Common myeloid progenitor, CD34-positive (primary cell): ENCODE results near the gene SDK1.

Source experiments
- CTCF ChIA-PET: fragments of 350-600 bp; sonication (Branson Sonifier 250); formaldehyde crosslinking; loops from one replicate; lab custom pipeline; 2021; ENCODE audit warnings: antibody characterized with exemption; lab: Charles Lee
- POLR2A ChIA-PET: fragments of 350-600 bp; sonication (Branson Sonifier 250); formaldehyde crosslinking; loops from one replicate; lab custom pipeline; 2021; ENCODE audit warnings: antibody characterized with exemption; lab: Charles Lee
- DNase-seq, 3 donors: peaks; one replicate each; pipeline versions ENCODE4 v3.0.0 to v3.0.0-alpha.2; 2013
- H3K27ac ChIP-seq, 2 experiments: 1 replicate in 1 of 2; 2 replicates in 1 of 2; pipeline ENCODE4 v1.7.0; 2013; ENCODE audit warnings: inconsistent platforms in 2 of 2, low read length in 2 of 2, mild to moderate bottlenecking in 2 of 2, low read depth in 1 of 2, moderate library complexity in 1 of 2; ENCODE audit not compliant: severe bottlenecking in 2 of 2, insufficient read depth in 1 of 2, poor library complexity in 1 of 2
- H3K27me3 ChIP-seq, 5 experiments: replicated peaks in 2 of 5; 1 replicate in 3 of 5; 2 replicates in 2 of 5; pipeline versions ENCODE4 v1.6.1 to v1.7.0; 2013; ENCODE audit warnings: low read length in 4 of 5, mild to moderate bottlenecking in 2 of 5, moderate library complexity in 2 of 5, inconsistent platforms in 1 of 5; ENCODE audit not compliant: insufficient read depth in 5 of 5, control insufficient read depth in 4 of 5
- H3K36me3 ChIP-seq, 4 experiments: 1 replicate in 2 of 4; 2 replicates in 2 of 4; pipeline versions ENCODE4 v1.6.1 to v1.7.0; 2013; ENCODE audit warnings: low read length in 3 of 4, control low read depth in 1 of 4, mild to moderate bottlenecking in 1 of 4; ENCODE audit not compliant: control insufficient read depth in 4 of 4, insufficient read depth in 4 of 4
- H3K4me1 ChIP-seq, 4 experiments: 1 replicate in 3 of 4; 2 replicates in 1 of 4; pipeline versions ENCODE4 v1.6.1 to v1.7.1; 2013; ENCODE audit warnings: low read length in 3 of 4, mild to moderate bottlenecking in 3 of 4, control low read depth in 1 of 4, inconsistent platforms in 1 of 4, moderate library complexity in 1 of 4; ENCODE audit not compliant: control insufficient read depth in 4 of 4, insufficient read depth in 4 of 4; ENCODE audit errors: control extremely low read depth in 1 of 4
- H3K4me3 ChIP-seq, 7 experiments: 1 replicate in 4 of 7; 2 replicates in 3 of 7; pipeline versions ENCODE4 v1.5.1 to v1.7.0; 2013; ENCODE audit warnings: mild to moderate bottlenecking in 7 of 7, low read length in 6 of 7, moderate library complexity in 6 of 7, inconsistent platforms in 2 of 7, low read depth in 2 of 7, control low read depth in 1 of 7; ENCODE audit not compliant: insufficient read depth in 4 of 7, control insufficient read depth in 1 of 7; ENCODE audit errors: extremely low read depth in 1 of 7
- H3K9me3 ChIP-seq, 5 experiments: 1 replicate in 4 of 5; 2 replicates in 1 of 5; pipeline versions ENCODE4 v1.6.1 to v1.7.1; 2013; ENCODE audit warnings: low read length in 4 of 5, mild to moderate bottlenecking in 2 of 5, inconsistent platforms in 1 of 5, low read depth in 1 of 5, moderate library complexity in 1 of 5; ENCODE audit not compliant: control insufficient read depth in 4 of 5, insufficient read depth in 2 of 5; ENCODE audit errors: control extremely low read depth in 1 of 5
- WGBS: methylation state at CpG from one replicate; pipeline ENCODE4 v1.1.5; 2013; ENCODE audit not compliant: insufficient coverage; 5-methylcytosine and 5-hydroxymethylcytosine counted together

Gene SDK1

DNA sequence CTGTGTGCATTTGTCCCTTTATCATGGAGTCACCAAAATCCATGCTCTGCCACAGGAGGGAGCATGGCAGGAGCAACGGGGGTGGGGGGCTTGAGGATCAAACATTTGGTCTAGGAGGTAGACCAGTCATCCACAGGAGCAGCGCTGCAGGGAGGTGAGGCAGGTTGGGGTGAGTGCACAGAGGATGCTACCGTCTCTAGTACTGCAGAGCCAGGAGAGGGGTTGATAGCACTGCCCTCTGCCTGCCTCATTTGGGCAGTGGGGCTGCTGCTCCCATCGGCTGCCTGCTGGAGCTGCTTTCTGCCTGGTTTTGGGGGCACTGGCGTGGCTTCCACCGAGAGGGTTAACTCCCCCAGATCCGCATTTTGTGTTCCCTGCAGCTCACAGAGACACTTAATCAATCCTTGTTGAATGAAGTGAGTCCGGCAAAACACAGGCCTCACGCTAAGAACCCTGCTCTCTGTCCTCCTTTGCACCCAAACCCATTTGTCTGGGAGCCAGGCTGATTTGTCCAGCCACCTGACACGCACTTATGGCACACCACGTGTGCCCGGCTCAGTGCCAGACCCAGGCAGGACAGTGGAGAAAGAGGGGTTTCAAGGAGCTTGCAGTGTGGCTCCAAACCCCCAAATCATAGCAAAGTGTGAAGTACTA, 854.0 kb downstream of the SDK1 start:
- POLR2A ChIA-PET = no interaction called here
- CTCF ChIA-PET = no interaction called here
- no peaks in the 10 kb centered on the region for H3K4me1 ChIP-seq
- H3K27ac ChIP-seq = no peak overlapping the region
- no peak for DNase-seq
- H3K4me3 ChIP-seq = no peak overlapping the region
- peaks cover 0 to 2% (median 0%) of the 10 kb centered on the region in 5 experiments for H3K27me3 ChIP-seq
- WGBS = 95% methylated on average over 12 of the region's 12 CpGs
- no peaks in the 10 kb centered on the region for H3K36me3 ChIP-seq
- no peaks in the 10 kb centered on the region for H3K9me3 ChIP-seq

DNA sequence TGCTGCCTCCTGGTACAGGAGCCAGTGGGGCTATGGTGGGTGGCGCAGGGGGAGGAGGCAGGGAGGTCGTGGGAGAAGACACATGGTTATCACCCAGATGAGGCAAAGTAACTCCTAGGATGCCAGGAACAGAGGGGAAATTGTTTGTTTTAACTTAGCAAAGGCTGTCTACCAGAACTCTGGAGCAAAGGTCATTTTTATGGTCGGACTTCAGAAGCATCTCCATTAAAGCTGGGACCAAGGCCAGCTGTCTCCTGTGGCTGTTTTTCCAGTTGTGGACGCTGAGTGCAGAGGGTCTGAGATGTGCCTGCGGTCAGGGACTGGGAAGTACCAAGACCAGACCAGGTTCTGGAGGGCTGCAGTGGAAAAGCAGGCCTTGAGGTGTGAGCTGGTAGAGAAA, 855.1 kb downstream of the SDK1 start:
- DNase-seq = no peak
- WGBS = 99% methylated on average over 5 of the region's 5 CpGs
- Histone ChIP-seq H3K4me3 (no peak overlapping the region), H3K27me3 (peaks cover 0 to 4% (median 0%) of the 10 kb centered on the region in 5 experiments), H3K9me3 (peaks cover 0 to 2% (median 0%) of the 10 kb centered on the region in 5 experiments), H3K36me3 (no peaks in the 10 kb centered on the region), H3K4me1 (no peaks in the 10 kb centered on the region), H3K27ac (no peak overlapping the region)
- POLR2A ChIA-PET = no interaction called here
- CTCF ChIA-PET = no interaction called here

DNA sequence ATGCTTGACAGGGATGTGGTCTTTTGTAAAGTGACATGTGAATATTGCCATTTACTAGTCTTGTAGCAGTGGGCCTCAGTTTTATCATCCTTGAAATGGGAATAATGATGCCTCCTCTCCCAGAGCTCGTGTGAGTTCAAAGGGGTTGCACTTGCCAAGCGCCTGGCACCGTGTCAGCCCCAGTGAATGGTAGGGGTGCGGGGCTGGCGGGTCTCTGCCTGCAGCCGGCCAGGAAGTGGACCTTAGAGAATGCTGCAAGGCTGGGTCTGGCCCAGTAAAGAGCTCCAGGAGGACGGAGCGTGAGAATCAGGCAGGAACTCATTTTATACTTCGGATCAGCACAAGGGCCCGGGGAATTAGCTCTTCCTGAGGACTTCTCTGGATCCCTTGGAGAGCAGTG, 856.6 kb downstream of the SDK1 start:
- ChIA-PET POLR2A (no interaction called here), CTCF (no interaction called here)
- no peaks in the 10 kb centered on the region for H3K4me1 ChIP-seq
- no peaks in the 10 kb centered on the region for H3K36me3 ChIP-seq
- 97% methylated on average over 10 of the region's 10 CpGs for WGBS
- no peak overlapping the region for H3K4me3 ChIP-seq
- H3K9me3 ChIP-seq = peaks cover 0 to 2% (median 0%) of the 10 kb centered on the region in 5 experiments
- peaks cover 0 to 4% (median 0%) of the 10 kb centered on the region in 5 experiments for H3K27me3 ChIP-seq
- no peak for DNase-seq
- no peak overlapping the region for H3K27ac ChIP-seq

DNA sequence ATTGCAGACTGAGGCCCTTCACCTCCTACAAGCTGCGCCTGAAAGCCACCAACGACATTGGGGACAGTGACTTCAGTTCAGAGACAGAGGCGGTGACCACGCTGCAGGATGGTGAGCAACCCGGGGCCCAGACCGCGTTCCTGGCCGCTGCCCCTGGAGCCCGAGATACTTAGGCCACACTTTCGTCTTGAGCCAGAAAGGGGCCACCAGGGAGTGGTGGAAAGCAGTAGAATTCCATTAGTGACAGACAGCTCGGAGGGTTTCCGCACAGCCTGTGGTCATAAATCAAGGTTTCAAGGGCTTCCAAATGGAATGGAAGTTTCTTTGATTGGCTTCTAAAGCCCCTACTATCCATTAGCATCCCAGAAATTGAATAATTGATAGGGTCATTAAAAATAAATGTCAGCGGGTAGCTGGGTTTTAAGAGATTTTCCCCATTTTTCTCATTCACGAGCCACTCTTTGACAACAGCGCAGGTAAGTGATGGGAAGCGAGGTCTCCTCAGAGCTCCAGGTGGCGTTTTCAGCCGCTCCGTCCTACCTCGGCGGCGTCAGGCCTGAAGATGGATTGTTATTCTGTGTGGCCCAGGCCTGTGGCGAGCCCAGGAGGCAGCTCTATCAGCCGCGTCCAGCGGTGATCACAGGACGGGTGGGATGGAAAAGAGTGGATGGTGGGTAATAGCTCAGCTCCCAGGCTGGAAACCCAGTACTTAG, 857.5 kb downstream of the SDK1 start:
- Histone ChIP-seq H3K27me3 (peaks cover 0 to 2% (median 0%) of the 10 kb centered on the region in 5 experiments), H3K9me3 (peaks cover 0 to 2% (median 0%) of the 10 kb centered on the region in 5 experiments), H3K27ac (no peak overlapping the region), H3K4me3 (no peak overlapping the region), H3K36me3 (no peaks in the 10 kb centered on the region), H3K4me1 (no peaks in the 10 kb centered on the region)
- no peak for DNase-seq
- ChIA-PET CTCF (interaction anchor here (1.1 kb wide), 1 partner anchor 13 kb away, joined by 3 read pairs; no protein-coding TSS in a partner anchor), POLR2A (no interaction called here)
- WGBS = over 99% methylated on average over 24 of the region's 27 CpGs

DNA sequence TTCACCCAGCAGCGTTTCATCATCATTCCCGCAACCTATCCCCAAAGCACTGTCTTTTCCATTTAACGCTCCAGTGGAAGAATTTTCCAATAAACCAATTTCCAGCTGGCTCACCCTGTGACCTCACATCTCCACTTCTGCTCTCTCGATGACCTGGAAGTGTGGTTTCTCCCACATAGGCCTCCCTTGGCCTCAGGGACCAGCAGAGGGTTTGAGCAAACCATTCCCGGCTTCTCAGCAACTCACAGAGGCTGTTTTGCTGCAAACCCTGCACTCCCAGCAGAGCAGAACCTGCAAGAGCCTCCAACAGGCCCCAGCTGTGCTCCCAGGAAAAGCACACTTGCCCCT, 858.1 kb downstream of the SDK1 start:
- Histone ChIP-seq H3K27me3 (peaks cover 0 to 2% (median 0%) of the 10 kb centered on the region in 5 experiments), H3K9me3 (peaks cover 0 to 2% (median 0%) of the 10 kb centered on the region in 5 experiments), H3K36me3 (no peaks in the 10 kb centered on the region), H3K4me3 (no peak overlapping the region), H3K27ac (no peak overlapping the region), H3K4me1 (no peaks in the 10 kb centered on the region)
- ChIA-PET CTCF (interaction anchor here (1.1 kb wide), 1 partner anchor 13 kb away, joined by 3 read pairs; no protein-coding TSS in a partner anchor), POLR2A (no interaction called here)
- DNase-seq = no peak
- WGBS = 100% methylated on average over 3 of the region's 5 CpGs

DNA sequence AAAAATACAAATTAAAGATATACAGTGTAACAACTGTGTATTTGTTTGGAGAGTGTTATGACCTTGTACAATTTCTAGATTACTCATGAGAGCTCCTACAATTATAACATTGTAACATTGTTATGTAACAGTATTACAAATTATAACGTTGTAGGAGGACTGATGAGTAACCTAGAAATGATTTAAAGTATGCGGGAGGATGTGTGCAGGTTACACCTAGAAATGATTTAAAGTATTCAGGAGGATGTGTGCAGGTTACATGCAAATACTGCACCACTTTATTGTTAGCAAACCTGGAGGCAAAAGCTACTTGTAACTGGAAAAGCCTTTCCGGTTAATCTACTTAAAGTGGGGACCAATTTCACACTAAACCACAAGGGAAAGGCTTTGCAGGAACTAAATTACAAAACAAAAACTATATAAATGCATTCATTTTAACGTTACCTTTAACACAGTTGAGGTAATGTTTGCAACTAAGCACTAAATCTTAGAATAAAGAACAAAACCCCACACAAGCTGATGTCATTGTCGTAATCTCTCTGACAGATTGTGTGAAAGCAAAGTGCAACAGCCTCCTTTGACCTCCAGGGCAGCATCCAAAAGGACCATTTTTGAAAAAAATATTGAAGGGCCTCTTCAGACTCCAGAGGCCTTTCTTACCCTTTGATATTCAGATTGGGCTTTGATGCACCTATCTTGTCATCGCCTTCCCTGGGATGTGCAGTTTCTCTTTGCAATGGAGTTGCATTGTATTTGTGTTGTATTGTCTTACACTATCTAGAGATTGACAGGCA, 858.9 kb downstream of the SDK1 start:
- Histone ChIP-seq H3K27ac (no peak overlapping the region), H3K4me1 (no peaks in the 10 kb centered on the region), H3K27me3 (peaks cover 0 to 2% (median 0%) of the 10 kb centered on the region in 5 experiments), H3K36me3 (no peaks in the 10 kb centered on the region), H3K9me3 (peaks cover 0 to 2% (median 0%) of the 10 kb centered on the region in 5 experiments), H3K4me3 (no peak overlapping the region)
- POLR2A ChIA-PET = no interaction called here
- CTCF ChIA-PET = no interaction called here
- 100% methylated on average over 3 of the region's 6 CpGs for WGBS
- DNase-seq = no peak
